Keratinocyte (primary cell): ENCODE data around the gene AMD1. TPM values are rescaled to one million over a fixed set of nuclear protein-coding genes. Genes with fewer than 3 reads are reported as not detected.

Source experiments
- DNase-seq: peaks from one replicate; pipeline ENCODE4 v3.0.0-alpha.2; 2011; ENCODE audit warnings: low read depth, missing footprints, low spot score
- FAIRE-seq: peaks from 2 replicates; lab custom pipeline; 2011; peaks lifted over from hg19 to GRCh38; lab: Jason Lieb, UNC
- H2AFZ ChIP-seq: 2 replicates; pipeline ENCODE4 v1.6.0; 2012; ENCODE audit warnings: low read length, control low read depth, inconsistent platforms; ENCODE audit not compliant: control insufficient read depth
- H3K27ac ChIP-seq: 2 replicates; pipeline ENCODE4 v1.5.1; 2011; ENCODE audit warnings: low read length; ENCODE audit not compliant: control insufficient read depth, insufficient read depth
- H3K27me3 ChIP-seq: 3 replicates; pipeline ENCODE4 v1.6.0; 2011; ENCODE audit warnings: low read length; ENCODE audit not compliant: control insufficient read depth, insufficient read depth; ENCODE audit errors: extremely low read depth
- H3K36me3 ChIP-seq, 2 experiments: 2 replicates in 1 of 2; 3 replicates in 1 of 2; pipeline ENCODE4 v1.5.1; 2011; ENCODE audit warnings: low read length in 2 of 2, mild to moderate bottlenecking in 1 of 2; ENCODE audit not compliant: control insufficient read depth in 2 of 2, insufficient read depth in 2 of 2; ENCODE audit errors: extremely low read depth in 1 of 2
- H3K4me1 ChIP-seq: 3 replicates; pipeline ENCODE4 v1.5.1; 2011; ENCODE audit warnings: low read length; ENCODE audit not compliant: control insufficient read depth, insufficient read depth; ENCODE audit errors: extremely low read depth
- H3K4me2 ChIP-seq: 3 replicates; pipeline ENCODE4 v1.6.0; 2011; ENCODE audit warnings: low read depth, low read length; ENCODE audit not compliant: control insufficient read depth, insufficient read depth; ENCODE audit errors: extremely low read depth
- H3K4me3 ChIP-seq, 3 experiments: fragments of 200-600 bp in 1 of 3; sonication (generic) in 1 of 3; 2 replicates in 2 of 3; 3 replicates in 1 of 3; pipeline ENCODE4 v1.5.1; 2011 to 2016; ENCODE audit warnings: low read length in 3 of 3, mild to moderate bottlenecking in 3 of 3, control low read depth in 2 of 3, inconsistent platforms in 1 of 3, low read depth in 1 of 3, mixed read lengths in 1 of 3, mixed run types in 1 of 3, moderate library complexity in 1 of 3; ENCODE audit not compliant: control insufficient read depth in 2 of 3, insufficient read depth in 2 of 3; ENCODE audit errors: extremely low read depth in 1 of 3
- H3K79me2 ChIP-seq: 2 replicates; pipeline ENCODE4 v1.6.0; 2012; ENCODE audit warnings: low read length; ENCODE audit not compliant: control insufficient read depth, insufficient read depth
- H3K9ac ChIP-seq: 3 replicates; pipeline ENCODE4 v1.6.0; 2011; ENCODE audit warnings: low read length; ENCODE audit not compliant: control insufficient read depth, insufficient read depth; ENCODE audit errors: extremely low read depth
- H3K9me1 ChIP-seq: 3 replicates; pipeline ENCODE4 v1.6.0; 2011; ENCODE audit warnings: low read length; ENCODE audit not compliant: control insufficient read depth, insufficient read depth; ENCODE audit errors: extremely low read depth
- H3K9me3 ChIP-seq: 2 replicates; pipeline ENCODE4 v1.5.1; 2012; ENCODE audit warnings: low read depth, low read length; ENCODE audit not compliant: control insufficient read depth
- H4K20me1 ChIP-seq: 3 replicates; pipeline ENCODE4 v1.6.0; 2011; ENCODE audit warnings: low read length; ENCODE audit not compliant: control insufficient read depth, insufficient read depth; ENCODE audit errors: extremely low read depth
- CTCF ChIP-seq, 3 experiments: IDR thresholded peaks in 1 of 3; conservative IDR thresholded peaks in 1 of 3; optimal IDR thresholded peaks in 1 of 3; 2 replicates in 2 of 3; 3 replicates in 1 of 3; pipeline versions ENCODE3 to v1.5.1; 2011; ENCODE audit warnings: low read length in 3 of 3, mild to moderate bottlenecking in 3 of 3, moderate library complexity in 2 of 3, control low read depth in 1 of 3, inconsistent platforms in 1 of 3; ENCODE audit not compliant: insufficient read depth in 2 of 3; ENCODE audit errors: extremely low read depth in 1 of 3
- EZH2 ChIP-seq: IDR thresholded peaks from one replicate; pipeline ENCODE4 v1.6.1; 2012; ENCODE audit warnings: inconsistent platforms, mild to moderate bottlenecking, low read length, moderate library complexity
- dilution Hi-C: fragments of 300-500 bp; cut with MboI; formaldehyde crosslinking; loops from one replicate; pipeline ENCODE4 v1.7.0; 2020; ENCODE audit warnings: low sequenced_read_pairs; ENCODE audit not compliant: extremely low pct_ligation_motif_present
- polyA plus RNA-seq, 5 experiments: library from polyadenylated mRNA; depleted of rRNA in 3 of 5; stranded (reverse) in 3 of 5; stranded (forward) in 1 of 5; unstranded in 1 of 5; fragments of >200 nt; gene quantifications; 1 replicate in 1 of 5; 2 replicates in 3 of 5; 3 replicates in 1 of 5; pipeline versions ENCODE4 v1.2.1 to v1.2.3, GENCODE V29; 2011 to 2012; ENCODE audit warnings: missing spikeins in 2 of 5, low read depth in 1 of 5, low replicate concordance in 1 of 5

AMD1 gene
- polyA plus RNA-seq, 1 donor (not counting 4 experiments of a cell fraction or from before 2014, with no cell fraction given): 90.9 TPM

GRCh38 chr6:110853754-110854477 lies 20.7 kb upstream of the AMD1 start:
- H4K20me1 ChIP-seq: no peaks in the 10 kb centered on the region
- H3K27me3 ChIP-seq: no peaks in the 10 kb centered on the region
- H3K4me1 ChIP-seq: no peaks in the 10 kb centered on the region
- H3K4me2 ChIP-seq: no peak overlapping the region
- H3K9me3 ChIP-seq: no peaks in the 10 kb centered on the region
- DNase-seq (no peak), FAIRE-seq (no peak)
- no peak for TF ChIP-seq EZH2
- no peak for TF ChIP-seq CTCF (optimal IDR thresholded peaks at IDR 0.05 in 1 of 3, IDR thresholded peaks at IDR 0.05 in 1 of 3, conservative IDR thresholded peaks at IDR 0.05 in 1 of 3; ENCODE audit: extremely low read depth in 1 of 3, insufficient read depth in 2 of 3, low read length in 3 of 3)
- H3K9me1 ChIP-seq: no peaks in the 10 kb centered on the region
- H3K36me3 ChIP-seq: no peaks in the 10 kb centered on the region
- H3K4me3 ChIP-seq: no peak overlapping the region
- no peaks in the 10 kb centered on the region for H3K79me2 ChIP-seq
- no peak overlapping the region for H3K9ac ChIP-seq
- dilution Hi-C loops: no loop called here
- H2AFZ ChIP-seq: no peak overlapping the region
- no peak overlapping the region for H3K27ac ChIP-seq

GRCh38 chr6:110856296-110856695 lies 18.3 kb upstream of the AMD1 start:
- Histone ChIP-seq H3K36me3 (no peaks in the 10 kb centered on the region), H3K27me3 (no peaks in the 10 kb centered on the region), H3K9ac (no peak overlapping the region), H3K9me1 (no peaks in the 10 kb centered on the region), H3K4me2 (no peak overlapping the region), H3K4me3 (no peak overlapping the region), H2AFZ (no peak overlapping the region), H3K4me1 (no peaks in the 10 kb centered on the region), H3K79me2 (no peaks in the 10 kb centered on the region), H3K27ac (no peak overlapping the region), H4K20me1 (no peaks in the 10 kb centered on the region), H3K9me3 (no peaks in the 10 kb centered on the region)
- dilution Hi-C loops: no loop called here
- DNase-seq (no peak), FAIRE-seq (no peak)
- TF ChIP-seq CTCF (optimal IDR thresholded peaks at IDR 0.05 in 1 of 3, IDR thresholded peaks at IDR 0.05 in 1 of 3, conservative IDR thresholded peaks at IDR 0.05 in 1 of 3; ENCODE audit: extremely low read depth in 1 of 3, insufficient read depth in 2 of 3, low read length in 3 of 3): no peak
- no peak for TF ChIP-seq EZH2
